Adrenal gland (tissue), 5 donors: ENCODE results near the gene KCNJ9.

Experiments used
- POLR2A ChIP-seq, 2 donors: fragments of 450-650 bp; IDR thresholded peaks; one replicate each; pipeline ENCODE4 v1.6.1; 2017; ENCODE audit warnings: antibody characterized with exemption in 2 of 2, mild to moderate bottlenecking in 2 of 2, moderate library complexity in 1 of 2
- TF ChIP-seq, protein P1 (sequence below), 6 experiments: fragments of 450-650 bp in 4 of 6; fragments of 200-600 bp in 2 of 6; sonication (generic) in 1 of 6; IDR thresholded peaks; 1 replicate in 5 of 6; 2 replicates in 1 of 6; pipeline versions ENCODE4 v1.5.1 to v1.8.0; 2016 to 2021; ENCODE audit warnings: antibody characterized with exemption in 6 of 6, mild to moderate bottlenecking in 2 of 6, moderate library complexity in 1 of 6
- donor health status: DM: no; HTN: no; CAD: no.

- TF ChIP-seq, protein P1, sequence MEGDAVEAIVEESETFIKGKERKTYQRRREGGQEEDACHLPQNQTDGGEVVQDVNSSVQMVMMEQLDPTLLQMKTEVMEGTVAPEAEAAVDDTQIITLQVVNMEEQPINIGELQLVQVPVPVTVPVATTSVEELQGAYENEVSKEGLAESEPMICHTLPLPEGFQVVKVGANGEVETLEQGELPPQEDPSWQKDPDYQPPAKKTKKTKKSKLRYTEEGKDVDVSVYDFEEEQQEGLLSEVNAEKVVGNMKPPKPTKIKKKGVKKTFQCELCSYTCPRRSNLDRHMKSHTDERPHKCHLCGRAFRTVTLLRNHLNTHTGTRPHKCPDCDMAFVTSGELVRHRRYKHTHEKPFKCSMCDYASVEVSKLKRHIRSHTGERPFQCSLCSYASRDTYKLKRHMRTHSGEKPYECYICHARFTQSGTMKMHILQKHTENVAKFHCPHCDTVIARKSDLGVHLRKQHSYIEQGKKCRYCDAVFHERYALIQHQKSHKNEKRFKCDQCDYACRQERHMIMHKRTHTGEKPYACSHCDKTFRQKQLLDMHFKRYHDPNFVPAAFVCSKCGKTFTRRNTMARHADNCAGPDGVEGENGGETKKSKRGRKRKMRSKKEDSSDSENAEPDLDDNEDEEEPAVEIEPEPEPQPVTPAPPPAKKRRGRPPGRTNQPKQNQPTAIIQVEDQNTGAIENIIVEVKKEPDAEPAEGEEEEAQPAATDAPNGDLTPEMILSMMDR (IDR thresholded peaks at IDR 0.05), result no peak
- TF ChIP-seq POLR2A (IDR thresholded peaks at IDR 0.05), result no peak
Measured at GRCh38 chr1:160122978-160123495, 41.7 kb downstream of the KCNJ9 start.
